HepG2 (cell line): ENCODE measurements around the gene TOM1L2. TPM values are rescaled to one million over a fixed set of nuclear protein-coding genes. Genes with fewer than 3 reads are reported as not detected.

Experiments used
- ADNP ChIP-seq: sonication (generic); formaldehyde crosslinking; IDR thresholded peaks from 2 replicates; pipeline ENCODE4 v1.4.0; 2020; ENCODE audit warnings: missing genetic modification reagents
- DPF2 ChIP-seq: sonication (generic); formaldehyde crosslinking; IDR thresholded peaks from 2 replicates; pipeline ENCODE4 v1.4.0; 2020; ENCODE audit warnings: mild to moderate bottlenecking, low read depth, missing genetic modification reagents, borderline replicate concordance
- FLYWCH1 ChIP-seq: sonication (generic); formaldehyde crosslinking; IDR thresholded peaks from 2 replicates; pipeline ENCODE4 v1.8.1; 2023; ENCODE audit warnings: mild to moderate bottlenecking, missing genetic modification reagents
- GATA4 ChIP-seq: sonication (generic); IDR thresholded peaks from 2 replicates; pipeline ENCODE4 v1.6.1; 2016; ENCODE audit warnings: antibody characterized with exemption, low read depth, borderline replicate concordance
- KLF16 ChIP-seq, 2 experiments: sonication (generic) in 1 of 2; formaldehyde crosslinking in 1 of 2; IDR thresholded peaks; 2 replicates each; pipeline versions ENCODE4 v1.6.1 to v1.8.0; 2016 to 2023; ENCODE audit warnings: missing genetic modification reagents in 2 of 2, missing compliant biosample characterization in 1 of 2
- NCOA5 ChIP-seq: sonication (generic); formaldehyde crosslinking; IDR thresholded peaks from 2 replicates; pipeline ENCODE4 v1.4.0; 2020; ENCODE audit warnings: missing genetic modification reagents
- NONO ChIP-seq, 2 experiments: fragments of 450-650 bp in 1 of 2; sonication (generic) in 1 of 2; formaldehyde crosslinking in 1 of 2; IDR thresholded peaks in 1 of 2; conservative IDR thresholded peaks in 1 of 2; 2 replicates each; pipeline versions ENCODE4 v1.6.1 to v1.8.0; 2017 to 2022; ENCODE audit warnings: mild to moderate bottlenecking in 1 of 2, missing genetic modification reagents in 1 of 2, moderate library complexity in 1 of 2
- RAD21 ChIP-seq: fragments of 450-650 bp; formaldehyde crosslinking; IDR thresholded peaks from 2 replicates; pipeline ENCODE4 v1.5.0; 2020; ENCODE audit warnings: mild to moderate bottlenecking
- SETDB1 ChIP-seq: sonication (generic); formaldehyde crosslinking; IDR thresholded peaks from 2 replicates; pipeline ENCODE4 v1.5.1; 2020; ENCODE audit warnings: missing genetic modification reagents, mild to moderate bottlenecking, borderline replicate concordance
- TCF12 ChIP-seq, 2 experiments: fragments of 450-650 bp in 1 of 2; sonication (generic) in 1 of 2; formaldehyde crosslinking in 1 of 2; IDR thresholded peaks; 2 replicates each; pipeline versions ENCODE4 v1.6.1 to v1.8.0; 2017 to 2022; ENCODE audit warnings: antibody characterized with exemption in 1 of 2, mild to moderate bottlenecking in 1 of 2, missing genetic modification reagents in 1 of 2, moderate library complexity in 1 of 2
- TMF1 ChIP-seq: sonication (generic); formaldehyde crosslinking; IDR thresholded peaks from 2 replicates; pipeline ENCODE4 v1.8.1; 2022; ENCODE audit warnings: low read depth, missing genetic modification reagents
- ZBTB10 ChIP-seq: sonication (generic); formaldehyde crosslinking; IDR thresholded peaks from 2 replicates; pipeline ENCODE4 v1.4.0; 2020; ENCODE audit warnings: missing genetic modification reagents, borderline replicate concordance
- ZMYM3 ChIP-seq: sonication (generic); formaldehyde crosslinking; IDR thresholded peaks from 2 replicates; pipeline ENCODE4 v1.5.1; 2020; ENCODE audit warnings: mild to moderate bottlenecking, missing genetic modification reagents
- ZNF205 ChIP-seq: IDR thresholded peaks from 2 replicates; pipeline ENCODE4 v1.6.1; 2018; ENCODE audit warnings: missing biosample characterization, missing genetic modification reagents
- ZNF282 ChIP-seq: fragments of 450-650 bp; IDR thresholded peaks from 2 replicates; pipeline ENCODE4 v1.6.1; 2018; ENCODE audit not compliant: partially characterized antibody
- ZNF362 ChIP-seq: sonication (generic); formaldehyde crosslinking; IDR thresholded peaks from 2 replicates; pipeline ENCODE4 v1.4.0; 2020; ENCODE audit warnings: missing genetic modification reagents, mild to moderate bottlenecking, borderline replicate concordance
- ZNF678 ChIP-seq: sonication (generic); formaldehyde crosslinking; IDR thresholded peaks from 2 replicates; pipeline ENCODE4 v1.4.0; 2020; ENCODE audit warnings: mild to moderate bottlenecking, missing genetic modification reagents
- ZNF710 ChIP-seq: sonication (generic); formaldehyde crosslinking; IDR thresholded peaks from 2 replicates; pipeline ENCODE4 v1.5.0; 2020; ENCODE audit warnings: mild to moderate bottlenecking, missing genetic modification reagents, borderline replicate concordance
- ZNF749 ChIP-seq: sonication (generic); formaldehyde crosslinking; IDR thresholded peaks from 2 replicates; pipeline ENCODE4 v1.8.0; 2022; ENCODE audit warnings: mild to moderate bottlenecking, missing genetic modification reagents, moderate library complexity, borderline replicate concordance
- ZNF761 ChIP-seq: sonication (generic); formaldehyde crosslinking; conservative IDR thresholded peaks from 2 replicates; pipeline ENCODE4 v1.4.0; 2020; ENCODE audit warnings: mild to moderate bottlenecking, missing genetic modification reagents
- ZNF773 ChIP-seq: sonication (generic); formaldehyde crosslinking; IDR thresholded peaks from 2 replicates; pipeline ENCODE4 v1.4.0; 2020; ENCODE audit warnings: missing genetic modification reagents, borderline replicate concordance
- ZNF777 ChIP-seq: sonication (generic); formaldehyde crosslinking; IDR thresholded peaks from 2 replicates; pipeline ENCODE4 v1.4.0; 2020; ENCODE audit warnings: missing genetic modification reagents
- ZNF839 ChIP-seq: sonication (generic); formaldehyde crosslinking; IDR thresholded peaks from 2 replicates; pipeline ENCODE4 v1.4.0; 2020; ENCODE audit warnings: missing genetic modification reagents, mild to moderate bottlenecking, borderline replicate concordance
- polyA plus RNA-seq, 8 experiments: library from polyadenylated mRNA; depleted of rRNA in 3 of 8; stranded (reverse) in 7 of 8; unstranded in 1 of 8; fragments of >200 nt; fragmentation: Illumina TruSeq in 4 of 8; extraction: Trizol in 4 of 8; gene quantifications; 2 replicates each; pipeline versions ENCODE4 v1.2.1 to v1.2.3, GENCODE V29; 2011 to 2016; ENCODE audit warnings: low read depth in 4 of 8, missing spikeins in 1 of 8, mixed read lengths in 1 of 8; ENCODE audit not compliant: insufficient read depth in 1 of 8
- total RNA-seq, 5 experiments: library from RNA; depleted of rRNA; stranded (reverse); fragments of >200 nt; fragmentation: Illumina TruSeq; extraction: Trizol; gene quantifications; 2 replicates each; pipeline ENCODE4 v1.2.3, GENCODE V29; 2016; ENCODE audit warnings: low read depth in 1 of 5

Gene TOM1L2
- total and polyA plus RNA-seq, 2 of the 13 experiments (the other 11 are each of a cell fraction or from before 2014, with no cell fraction given): 4.7 to 7.4 TPM

- TF ChIP-seq ADNP (CRISPR knock-in tag): peak; percentile 99
- TF ChIP-seq ZNF710 (CRISPR knock-in tag): no peak
- TF ChIP-seq GATA4: no peak
- TF ChIP-seq KLF16 (CRISPR knock-in tag; IDR thresholded peaks at IDR 0.05): peak in 1 of 2 experiments; percentile 75; a peak in 1 of 4 replicates
- no peak; the same call in 1 of the 2 replicates for TF ChIP-seq RAD21 (CRISPR knock-in tag)
- TF ChIP-seq ZNF282: no peak
- TF ChIP-seq ZNF678: 0 out of 2 replicates have a peak, but pooled peaks have one; percentile 5
- no peak for TF ChIP-seq NONO (IDR thresholded peaks at IDR 0.05)
- peak; percentile 95 for TF ChIP-seq NONO (CRISPR knock-in tag; conservative IDR thresholded peaks at IDR 0.05)
- TF ChIP-seq SETDB1 (CRISPR knock-in tag): no peak
- TF ChIP-seq ZNF749 (CRISPR knock-in tag): peak; percentile 60; the same call in 1 of the 2 replicates
- TF ChIP-seq FLYWCH1 (CRISPR knock-in tag): 0 out of 2 replicates have a peak, but pooled peaks have one; percentile 58
- no peak; the same call in 1 of the 2 replicates for TF ChIP-seq ZBTB10 (CRISPR knock-in tag)
- TF ChIP-seq ZNF773 (CRISPR knock-in tag): no peak; the same call in 1 of the 2 replicates
- 0 out of 2 replicates have a peak, but pooled peaks have one; percentile 36 for TF ChIP-seq ZNF761 (CRISPR knock-in tag)
- peak; percentile 70; the same call in 1 of the 2 replicates for TF ChIP-seq TMF1 (CRISPR knock-in tag)
- TF ChIP-seq ZMYM3 (CRISPR knock-in tag): peak; percentile 99
- TF ChIP-seq ZNF839 (CRISPR knock-in tag): no peak
- TF ChIP-seq DPF2: no peak
- TF ChIP-seq TCF12 (IDR thresholded peaks at IDR 0.05): no peak
- TF ChIP-seq TCF12 (CRISPR knock-in tag; IDR thresholded peaks at IDR 0.05): peak; percentile 78; the same call in 1 of the 2 replicates
- no peak for TF ChIP-seq ZNF362 (CRISPR knock-in tag)
- TF ChIP-seq NCOA5 (CRISPR knock-in tag): no peak
- TF ChIP-seq ZNF777 (CRISPR knock-in tag): no peak
- peak; percentile 90 for TF ChIP-seq ZNF205 (CRISPR knock-in tag)
These were observed 132.2 kb downstream of the TOM1L2 start (continued) for GRCh38 chr17:17839791-17840707.
